ENCODE measurements around the gene SSNA1.

The SSNA1 gene

DNA sequence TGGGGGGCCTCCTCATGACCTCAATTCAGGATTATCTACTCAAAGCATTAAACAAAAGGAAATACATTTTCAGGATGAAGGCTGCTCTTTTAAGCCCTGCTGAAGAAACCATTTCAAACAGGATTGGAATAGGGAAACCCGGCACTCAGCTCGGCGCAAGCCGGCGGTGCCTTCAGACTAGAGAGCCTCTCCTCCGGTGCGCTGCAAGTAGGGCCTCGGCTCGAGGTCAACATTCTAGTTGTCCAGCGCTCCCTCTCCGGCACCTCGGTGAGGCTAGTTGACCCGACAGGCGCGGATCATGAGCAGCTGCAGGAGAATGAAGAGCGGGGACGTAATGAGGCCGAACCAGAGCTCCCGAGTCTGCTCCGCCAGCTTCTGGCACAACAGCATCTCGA lies 16.3 kb downstream of the SSNA1 start:
- no peak for DNase-seq

GRCh38 chr9:137205126-137206069 lies 16.9 kb downstream of the SSNA1 start, which contains the start of the genes NDOR1 and TMEM203:
NDOR1 (plus strand) TSS chr9:137205700; CDS start chr9:137205778, 78 bp downstream.
TMEM203 (minus strand) TSS chr9:137205648; CDS start chr9:137205414, 234 bp downstream.
- peak; percentile 88 for DNase-seq

DNA sequence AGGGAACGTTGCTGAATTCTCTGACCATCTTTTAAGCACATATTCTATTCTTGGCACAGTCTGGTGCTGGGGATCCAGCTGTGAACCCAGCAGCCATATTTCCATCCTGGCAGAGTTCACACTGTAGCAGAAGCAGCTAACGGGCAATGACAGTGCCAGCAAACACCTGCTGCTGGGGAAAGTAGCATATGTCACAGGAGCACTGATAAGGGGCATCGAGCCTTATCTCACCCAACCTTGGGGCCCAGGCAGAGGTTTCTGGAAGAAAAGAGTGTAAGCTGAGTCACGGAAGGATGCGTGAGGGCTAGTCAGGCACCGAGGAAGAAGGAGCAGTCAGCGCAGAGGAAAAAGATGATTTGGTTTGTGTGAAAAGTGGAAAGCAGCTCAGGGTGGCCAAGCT lies 18.1 kb downstream of the SSNA1 start:
- DNase-seq, result no peak

- no peak for DNase-seq
Observed at GRCh38 chr9:137211532-137211931, 23.1 kb downstream of the SSNA1 start.

DNA sequence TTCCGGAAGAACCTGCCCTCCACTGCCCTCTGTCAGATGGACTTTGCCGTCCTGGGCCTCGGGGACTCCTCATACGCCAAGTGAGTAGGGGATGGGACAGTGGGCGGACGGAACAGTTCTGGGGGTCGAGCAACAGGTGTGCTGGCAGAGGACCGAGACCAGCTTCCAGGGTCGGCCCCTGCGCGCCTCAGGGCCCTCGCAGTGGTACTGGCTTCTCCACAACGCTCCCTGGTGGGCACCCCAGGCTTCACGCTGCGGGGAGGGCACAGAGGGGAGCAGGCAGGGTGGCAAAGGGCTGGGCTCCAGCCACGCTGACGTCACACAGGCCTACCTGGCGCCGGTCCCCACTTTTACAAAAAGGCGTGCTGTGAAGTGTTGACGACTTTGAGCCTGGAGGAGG lies 24.0 kb downstream of the SSNA1 start:
- no peak for DNase-seq

DNA sequence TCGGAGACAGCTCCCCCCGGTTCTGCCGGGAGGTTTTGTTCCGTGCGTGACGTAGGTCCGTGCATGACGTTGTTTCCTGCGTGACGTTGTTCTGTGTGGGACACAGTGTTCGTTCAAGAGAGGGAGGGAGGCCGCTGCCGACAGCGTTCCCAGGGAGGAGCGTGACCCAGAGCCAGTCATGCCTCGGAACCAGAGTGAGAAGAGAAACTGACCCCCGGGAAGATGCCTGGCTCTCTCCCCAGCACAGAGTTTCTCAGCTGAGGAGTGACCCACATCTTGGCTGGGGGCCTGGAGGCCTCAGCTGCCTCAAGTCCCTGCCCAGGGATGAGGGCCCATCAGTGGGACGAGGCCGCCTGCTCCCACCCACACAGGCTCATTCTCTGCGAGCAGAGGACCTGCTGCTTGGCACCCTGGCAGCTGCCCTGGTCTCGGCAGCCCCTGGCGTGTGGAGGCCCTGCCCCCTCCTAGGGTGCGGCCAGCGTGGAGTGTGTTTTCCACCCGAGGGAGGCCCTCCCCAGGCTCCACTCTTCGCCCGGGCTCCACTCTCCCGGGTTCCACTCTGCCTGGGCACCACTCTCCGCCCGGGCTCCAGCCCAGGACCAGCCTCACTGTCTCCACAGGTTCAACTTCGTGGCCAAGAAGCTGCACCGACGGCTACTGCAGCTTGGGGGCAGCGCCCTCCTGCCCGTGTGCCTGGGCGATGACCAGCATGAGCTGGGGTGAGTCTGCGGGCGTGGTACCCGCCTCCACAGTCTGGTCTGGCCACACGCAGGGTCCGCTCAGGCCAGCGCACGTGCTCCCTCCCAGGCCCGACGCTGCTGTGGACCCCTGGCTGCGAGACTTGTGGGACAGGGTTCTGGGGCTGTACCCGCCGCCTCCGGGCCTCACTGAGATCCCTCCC lies 24.9 kb downstream of the SSNA1 start:
- DNase-seq, result no peak

DNA sequence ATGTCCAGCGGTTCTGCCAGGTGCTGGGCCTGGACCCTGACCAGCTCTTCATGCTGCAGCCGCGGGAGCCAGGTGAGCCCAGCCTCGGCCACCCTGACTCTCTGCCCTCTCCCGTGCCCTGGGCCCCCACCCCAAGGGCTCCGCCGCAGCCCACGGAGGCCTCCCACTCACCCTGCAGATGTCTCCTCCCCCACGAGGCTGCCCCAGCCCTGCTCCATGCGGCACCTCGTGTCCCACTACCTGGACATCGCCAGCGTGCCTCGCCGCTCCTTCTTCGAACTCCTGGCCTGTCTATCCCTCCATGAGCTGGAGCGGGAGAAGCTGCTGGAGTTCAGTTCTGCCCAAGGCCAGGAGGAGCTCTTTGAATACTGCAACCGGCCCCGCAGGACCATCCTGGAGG lies 26.1 kb downstream of the SSNA1 start:
- no peak for DNase-seq

- no peak for DNase-seq
Observed at GRCh38 chr9:137215196-137215986, 26.9 kb downstream of the SSNA1 start.

- no peak for DNase-seq
Observed at GRCh38 chr9:137216188-137216965, 27.9 kb downstream of the SSNA1 start.

DNA sequence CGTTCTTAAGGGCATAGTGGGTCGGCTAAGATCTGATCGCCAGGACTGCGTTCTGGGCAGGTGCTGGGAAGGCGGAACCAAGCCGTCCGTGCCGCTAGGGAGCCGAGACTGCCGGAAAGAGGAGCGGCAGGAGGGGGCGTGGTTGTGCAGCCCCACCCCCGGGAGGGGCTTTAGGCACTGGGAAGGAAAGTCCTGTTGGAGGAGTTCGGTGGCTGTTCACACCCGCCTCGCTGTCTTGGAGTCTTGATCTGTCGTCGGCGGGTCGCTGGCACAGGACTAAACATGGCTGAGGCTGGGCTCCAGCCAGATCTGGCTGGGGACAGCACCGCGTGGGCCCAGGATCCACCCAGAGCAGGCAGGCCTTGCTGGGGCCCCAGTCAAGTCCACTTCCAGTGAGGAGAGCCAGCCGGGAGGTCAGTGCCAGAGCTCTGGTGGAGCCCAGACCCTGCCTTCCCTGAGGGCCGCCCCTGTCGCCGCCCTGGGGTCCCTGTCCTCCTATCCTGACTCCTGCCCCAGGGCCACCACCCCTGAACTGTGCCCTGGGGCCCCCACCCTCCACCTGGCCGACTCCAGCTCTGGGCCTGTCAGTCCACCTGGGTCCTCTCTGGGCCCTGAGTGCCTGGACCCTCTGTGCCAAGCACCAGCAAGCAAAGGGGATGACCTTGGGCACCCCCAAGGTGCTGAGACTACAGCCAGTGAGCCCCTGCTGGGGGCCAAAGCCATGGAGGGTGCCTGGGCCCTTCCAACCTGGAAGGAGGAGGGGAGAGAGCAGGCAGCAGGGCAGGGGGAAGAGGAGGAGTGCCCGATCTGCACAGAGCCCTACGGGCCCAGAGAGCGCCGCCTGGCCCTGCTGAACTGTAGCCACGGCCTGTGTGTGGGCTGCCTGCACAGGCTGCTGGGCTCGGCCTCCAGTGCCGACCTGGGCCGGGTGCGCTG lies 29.1 kb downstream of the SSNA1 start:
- no peak for DNase-seq

GRCh38 chr9:137218212-137218753 lies 29.8 kb downstream of the SSNA1 start:
- no peak for DNase-seq

- DNase-seq, result no peak
Observed at GRCh38 chr9:137218754-137219271, 30.3 kb downstream of the SSNA1 start.

DNA sequence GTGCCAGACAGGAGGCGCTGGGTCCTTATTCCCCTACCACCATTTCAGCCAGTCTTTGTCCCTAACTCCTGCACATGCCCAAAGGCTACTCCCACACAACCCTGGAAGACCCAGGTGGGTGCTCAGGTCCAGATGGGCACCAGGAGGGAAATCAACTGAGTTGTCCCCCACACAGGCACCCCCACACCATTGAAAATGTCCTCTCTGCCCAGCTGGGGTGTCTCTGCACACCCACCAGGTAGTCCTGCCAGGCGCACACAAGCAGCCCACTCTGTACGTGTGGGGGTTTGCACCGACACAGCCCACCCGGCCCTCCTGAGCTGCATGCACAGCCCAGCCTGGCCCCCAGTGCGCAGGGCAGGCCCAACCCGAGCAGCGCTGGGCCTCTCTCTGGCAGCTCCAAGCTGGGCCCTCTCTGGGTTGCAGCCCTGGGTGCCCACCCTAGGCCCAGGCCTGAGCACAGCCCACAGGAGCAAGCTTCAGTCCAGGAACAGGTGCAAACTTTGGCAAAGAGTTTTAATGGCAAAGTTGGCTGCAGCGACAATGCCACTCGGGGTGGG lies 31.4 kb downstream of the SSNA1 start:
- no peak for DNase-seq

DNA sequence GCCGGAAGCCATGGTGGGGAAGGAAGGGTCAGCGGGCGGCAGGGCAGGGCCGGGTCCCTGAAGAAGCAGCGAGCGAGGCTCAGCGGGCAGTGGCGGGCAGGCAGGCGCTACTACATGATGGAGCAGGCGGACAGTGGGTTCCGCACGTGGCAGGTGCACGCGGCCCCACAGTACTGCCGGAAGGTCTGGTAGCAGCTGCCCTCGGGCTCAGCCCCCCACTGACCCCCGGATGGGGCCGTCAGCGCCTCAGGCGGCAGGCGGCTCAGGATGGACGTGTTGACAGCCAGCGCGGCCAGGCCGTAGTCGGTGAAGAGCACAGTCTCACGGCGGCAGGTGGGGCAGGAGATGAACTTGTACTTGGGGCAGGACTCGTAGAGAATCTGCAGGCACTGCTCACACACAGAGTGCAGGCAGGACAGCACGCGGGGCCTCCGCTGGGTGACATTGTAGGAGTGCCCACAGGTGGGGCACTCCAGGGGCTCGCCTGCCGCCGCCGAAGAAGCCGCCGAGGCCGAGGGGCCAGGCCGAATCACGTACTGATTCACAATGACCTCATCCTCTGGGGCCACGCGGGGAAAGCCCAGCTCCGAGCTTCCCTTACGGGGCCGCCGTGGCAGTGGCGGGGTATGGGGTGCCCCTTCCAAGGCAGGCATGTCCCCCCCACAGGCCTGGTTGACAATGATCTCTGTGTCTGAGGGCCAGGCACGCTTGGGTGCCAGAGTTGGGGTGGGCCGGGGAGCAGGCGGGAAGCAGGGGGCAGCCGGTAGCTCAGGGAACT lies 32.0 kb downstream of the SSNA1 start:
- no peak for DNase-seq

DNA sequence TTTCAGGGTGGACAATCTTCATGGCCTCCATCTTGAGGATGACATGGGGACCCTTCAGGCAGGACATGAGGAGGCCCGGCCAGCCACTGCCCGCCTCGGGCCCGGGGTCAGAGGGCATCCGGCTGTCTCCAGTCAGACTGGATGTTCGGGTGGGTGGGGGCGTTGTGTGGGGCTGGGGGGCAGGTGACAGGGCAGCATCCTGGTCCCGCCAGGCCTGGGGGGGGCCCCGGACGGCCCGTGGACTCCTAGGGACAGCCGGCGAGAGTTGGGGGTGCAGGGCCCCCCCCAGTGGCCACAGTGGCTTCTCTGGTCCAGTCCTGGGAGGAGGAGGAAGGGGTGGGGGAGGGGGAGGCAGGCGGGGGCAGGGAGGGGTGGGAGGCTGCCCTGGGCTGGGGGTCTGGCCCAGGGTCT lies 32.6 kb downstream of the SSNA1 start:
- no peak for DNase-seq

DNA sequence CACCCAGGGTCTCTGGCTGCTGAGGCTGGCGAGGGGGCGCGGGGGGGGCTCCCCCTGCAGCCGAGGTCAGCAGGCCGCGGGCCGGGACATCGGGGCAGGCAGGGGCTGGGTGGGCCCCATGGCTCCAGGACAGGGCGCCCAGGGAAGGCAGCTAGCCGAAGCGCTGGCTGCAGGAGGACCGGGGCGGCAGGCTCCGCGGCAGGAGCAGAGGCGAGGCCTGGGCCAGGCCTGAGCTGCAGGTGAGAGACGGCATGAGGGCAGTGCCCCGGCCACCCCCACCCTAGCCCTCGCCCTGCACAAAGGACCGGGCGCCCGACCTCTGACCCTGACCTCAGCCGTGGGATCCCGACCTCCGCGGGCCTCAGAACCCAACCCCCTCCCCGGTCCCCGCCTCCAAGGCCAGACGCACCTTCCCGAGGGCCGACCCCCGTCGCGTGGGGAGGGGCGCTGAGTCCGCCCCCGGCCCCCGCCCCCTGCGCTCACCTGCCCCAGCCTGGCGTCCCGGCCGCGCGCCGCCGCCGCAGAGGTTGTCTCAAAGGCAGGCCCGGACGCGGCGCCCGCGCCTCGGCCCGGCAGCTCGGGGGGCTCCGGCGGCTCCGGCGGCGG lies 33.1 kb downstream of the SSNA1 start:
- DNase-seq, result no peak

DNA sequence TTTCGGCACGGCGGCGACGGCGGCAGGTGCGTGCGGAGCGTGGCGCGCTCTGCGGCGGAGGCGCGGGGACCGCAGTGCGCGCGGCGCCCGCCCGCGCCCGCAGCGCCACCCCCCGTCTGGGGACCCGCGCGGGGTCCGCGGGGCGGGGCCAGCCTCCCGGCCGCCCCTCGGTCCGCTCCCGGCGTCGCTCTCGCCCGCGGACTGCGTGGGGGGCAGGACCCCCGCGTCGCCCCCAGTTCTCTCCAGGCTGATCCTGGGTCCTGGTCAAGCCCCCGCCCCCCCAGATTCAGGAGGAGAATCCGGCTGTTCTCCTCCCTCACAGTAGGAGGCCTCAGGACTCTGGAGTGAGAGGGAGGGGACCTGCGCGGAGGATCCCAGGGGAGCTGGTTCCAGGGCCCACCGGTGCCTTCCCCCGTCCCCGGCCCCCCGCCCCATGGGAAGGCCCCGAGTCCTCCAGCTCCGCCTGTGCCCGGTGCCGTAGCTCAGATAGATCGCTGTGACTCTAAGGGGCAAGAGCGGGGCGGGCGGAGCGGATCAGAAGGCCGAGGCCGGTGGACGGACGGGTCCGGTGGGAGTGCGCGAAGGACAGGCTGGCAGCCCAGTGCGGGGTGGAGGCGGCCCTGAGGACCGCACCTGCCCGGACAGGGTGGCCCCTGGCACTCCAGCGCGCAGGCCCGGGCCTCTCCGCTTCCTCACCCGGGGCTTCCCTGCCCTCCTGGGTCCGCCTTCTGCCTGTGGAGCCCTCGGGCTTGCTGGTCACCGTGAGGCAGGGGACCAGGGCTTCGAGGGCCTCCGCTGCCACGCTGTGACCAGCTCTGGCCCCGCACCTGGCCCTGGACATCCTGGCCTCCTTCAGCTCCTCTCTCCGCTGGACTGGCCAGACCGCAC lies 34.0 kb downstream of the SSNA1 start, which contains the start of gene RNF208:
Gene RNF208, minus strand, starts transcription at position 51 of the 888 bp plus-strand sequence. CDS start 1,028 bp downstream, outside the sequence.
- no peak for DNase-seq
